Osteocyte (in vitro differentiated cells): ENCODE data around the gene TMEM14A. TPM values are rescaled to one million over a fixed set of nuclear protein-coding genes. Genes with fewer than 3 reads are reported as not detected.

ENCODE experiments used
- DNase-seq: peaks from one replicate; pipeline ENCODE4 v3.0.0; 2021; ENCODE audit warnings: mixed read lengths; ENCODE audit not compliant: unreplicated experiment; ENCODE audit errors: extremely low spot score
- H3K27ac Mint-ChIP-seq: one replicate; pipeline ENCODE4 v1.8.0; 2021; ENCODE audit warnings: mild to moderate bottlenecking, mixed read lengths; ENCODE audit not compliant: unreplicated experiment
- H3K27me3 Mint-ChIP-seq: one replicate; pipeline ENCODE4 v1.8.0; 2021; ENCODE audit warnings: mixed read lengths; ENCODE audit not compliant: unreplicated experiment
- H3K36me3 Mint-ChIP-seq: one replicate; pipeline ENCODE4 v1.8.0; 2021; ENCODE audit warnings: mixed read lengths; ENCODE audit not compliant: unreplicated experiment
- H3K4me1 Mint-ChIP-seq: one replicate; pipeline ENCODE4 v1.8.0; 2021; ENCODE audit warnings: mixed read lengths; ENCODE audit not compliant: unreplicated experiment
- H3K4me3 Mint-ChIP-seq: one replicate; pipeline ENCODE4 v1.8.0; 2021; ENCODE audit warnings: mild to moderate bottlenecking, moderate library complexity, mixed read lengths; ENCODE audit not compliant: unreplicated experiment
- H3K9me3 Mint-ChIP-seq: one replicate; pipeline ENCODE4 v1.8.0; 2021; ENCODE audit warnings: mixed read lengths; ENCODE audit not compliant: unreplicated experiment
- total RNA-seq: library from RNA; stranded (reverse); gene quantifications from 2 replicates; pipeline ENCODE4 v1.2.1, GENCODE V29; 2021
- TF ChIP-seq, protein P1 (sequence below): fragments of 200-600 bp; sonication (generic); IDR thresholded peaks from 2 replicates; pipeline ENCODE4 v1.5.0; 2021; ENCODE audit warnings: antibody characterized with exemption, mild to moderate bottlenecking, moderate library complexity

The TMEM14A gene
- total RNA-seq, 1 donor from 2014 or later = 20.4 TPM

GRCh38 chr6:52691718-52692117 lies 20.8 kb downstream of the TMEM14A start:
- DNase-seq = no peak
- TF ChIP-seq, protein P1, sequence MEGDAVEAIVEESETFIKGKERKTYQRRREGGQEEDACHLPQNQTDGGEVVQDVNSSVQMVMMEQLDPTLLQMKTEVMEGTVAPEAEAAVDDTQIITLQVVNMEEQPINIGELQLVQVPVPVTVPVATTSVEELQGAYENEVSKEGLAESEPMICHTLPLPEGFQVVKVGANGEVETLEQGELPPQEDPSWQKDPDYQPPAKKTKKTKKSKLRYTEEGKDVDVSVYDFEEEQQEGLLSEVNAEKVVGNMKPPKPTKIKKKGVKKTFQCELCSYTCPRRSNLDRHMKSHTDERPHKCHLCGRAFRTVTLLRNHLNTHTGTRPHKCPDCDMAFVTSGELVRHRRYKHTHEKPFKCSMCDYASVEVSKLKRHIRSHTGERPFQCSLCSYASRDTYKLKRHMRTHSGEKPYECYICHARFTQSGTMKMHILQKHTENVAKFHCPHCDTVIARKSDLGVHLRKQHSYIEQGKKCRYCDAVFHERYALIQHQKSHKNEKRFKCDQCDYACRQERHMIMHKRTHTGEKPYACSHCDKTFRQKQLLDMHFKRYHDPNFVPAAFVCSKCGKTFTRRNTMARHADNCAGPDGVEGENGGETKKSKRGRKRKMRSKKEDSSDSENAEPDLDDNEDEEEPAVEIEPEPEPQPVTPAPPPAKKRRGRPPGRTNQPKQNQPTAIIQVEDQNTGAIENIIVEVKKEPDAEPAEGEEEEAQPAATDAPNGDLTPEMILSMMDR = no peak
- no peak overlapping the region for H3K4me3 Mint-ChIP-seq
- peaks cover 4% of the 10 kb centered on the region for H3K36me3 Mint-ChIP-seq
- no peaks in the 10 kb centered on the region for H3K27me3 Mint-ChIP-seq
- peaks cover 1% of the 10 kb centered on the region for H3K4me1 Mint-ChIP-seq
- H3K27ac Mint-ChIP-seq = no peak overlapping the region
- no peaks in the 10 kb centered on the region for H3K9me3 Mint-ChIP-seq

- no peak overlapping the region for H3K4me3 Mint-ChIP-seq
- no peaks in the 10 kb centered on the region for H3K27me3 Mint-ChIP-seq
- peaks cover 14% of the 10 kb centered on the region for H3K4me1 Mint-ChIP-seq
- no peaks in the 10 kb centered on the region for H3K9me3 Mint-ChIP-seq
- H3K36me3 Mint-ChIP-seq = peaks cover under 1% of the 10 kb centered on the region
- DNase-seq = no peak
- H3K27ac Mint-ChIP-seq = no peak overlapping the region
- TF ChIP-seq, protein P1 = no peak
Measured at GRCh38 chr6:52693773-52694172, 22.9 kb downstream of the TMEM14A start.

GRCh38 chr6:52694404-52694803 lies 23.5 kb downstream of the TMEM14A start:
- peaks cover 14% of the 10 kb centered on the region for H3K4me1 Mint-ChIP-seq
- H3K27me3 Mint-ChIP-seq = no peaks in the 10 kb centered on the region
- no peak overlapping the region for H3K27ac Mint-ChIP-seq
- no peak overlapping the region for H3K4me3 Mint-ChIP-seq
- TF ChIP-seq, protein P1 = no peak
- no peak for DNase-seq
- no peaks in the 10 kb centered on the region for H3K36me3 Mint-ChIP-seq
- no peaks in the 10 kb centered on the region for H3K9me3 Mint-ChIP-seq

DNA sequence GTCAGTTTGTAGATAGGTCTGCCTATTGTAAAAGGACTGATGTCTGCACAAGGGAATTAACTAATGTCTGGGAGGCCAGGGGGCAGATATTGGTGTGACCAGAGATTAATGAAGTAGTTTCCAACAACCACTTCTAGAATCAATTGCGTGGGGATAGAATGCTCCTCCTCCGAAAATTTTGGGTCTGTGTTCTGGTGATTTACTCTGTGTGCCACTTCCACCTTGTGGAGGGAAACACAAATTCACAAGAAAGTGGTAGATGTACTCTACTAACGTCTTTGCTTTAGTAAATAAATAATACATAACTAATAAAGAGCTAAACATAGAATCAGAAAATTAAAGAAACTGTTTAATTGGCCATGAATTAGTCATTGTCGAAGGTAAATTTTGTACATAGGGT lies 25.5 kb downstream of the TMEM14A start:
- TF ChIP-seq, protein P1 = no peak
- Mint-ChIP-seq H3K9me3 (no peaks in the 10 kb centered on the region), H3K36me3 (no peaks in the 10 kb centered on the region), H3K27ac (no peak overlapping the region), H3K27me3 (no peaks in the 10 kb centered on the region), H3K4me1 (peaks cover 14% of the 10 kb centered on the region), H3K4me3 (no peak overlapping the region)
- DNase-seq = no peak

DNA sequence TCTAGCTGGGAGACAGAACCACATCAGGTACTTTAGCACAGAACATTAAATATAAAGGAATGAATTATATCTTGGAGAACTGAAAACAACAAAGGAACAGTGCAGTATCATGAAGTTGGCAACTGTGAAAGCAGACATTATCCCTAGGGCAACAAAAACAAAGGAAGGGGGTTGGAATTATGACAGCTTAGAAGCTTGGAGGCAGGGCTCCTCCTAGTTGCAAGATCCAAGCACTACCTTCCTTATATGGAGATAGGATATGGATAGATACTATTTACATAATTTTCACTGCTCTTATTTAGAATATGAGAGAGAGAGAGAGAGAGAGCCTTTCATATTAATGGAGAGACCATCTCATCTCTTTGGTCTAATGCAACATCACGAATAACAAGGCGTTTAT lies 27.0 kb downstream of the TMEM14A start:
- Mint-ChIP-seq H3K27ac (peak overlapping the region; percentile 19), H3K36me3 (no peaks in the 10 kb centered on the region), H3K27me3 (peaks cover 4% of the 10 kb centered on the region), H3K4me1 (peaks cover 14% of the 10 kb centered on the region), H3K4me3 (no peak overlapping the region), H3K9me3 (no peaks in the 10 kb centered on the region)
- DNase-seq = no peak
- TF ChIP-seq, protein P1 = peak; percentile 31
